Activated CD4-positive, alpha-beta T cell treated with anti-CD3 and anti-CD28 coated beads for 36 hours (primary cell): ENCODE results near the gene GLUL. TPM values are rescaled to one million over a fixed set of nuclear protein-coding genes. Genes with fewer than 3 reads are reported as not detected.

Source experiments
- ATAC-seq: fragments of 200-7000 bp; cut with Tn5 transposase; one replicate; pipeline ENCODE4 v1.10.0; 2021; ENCODE audit warnings: mild to moderate bottlenecking, moderate library complexity
- CTCF ChIA-PET: fragments of 350-600 bp; sonication (Branson Sonifier 250); formaldehyde crosslinking; loops from one replicate; lab custom pipeline; 2021; ENCODE audit warnings: antibody characterized with exemption; lab: Charles Lee
- POLR2A ChIA-PET: fragments of 350-600 bp; sonication (Branson Sonifier 250); formaldehyde crosslinking; loops from one replicate; lab custom pipeline; 2021; ENCODE audit warnings: antibody characterized with exemption, inconsistent platforms; lab: Charles Lee
- DNase-seq: peaks from one replicate; pipeline ENCODE4 v3.0.0-alpha.2; 2020
- H3K27ac Mint-ChIP-seq: one replicate; pipeline ENCODE4 v1.8.0; 2021; ENCODE audit warnings: mixed read lengths
- H3K27me3 Mint-ChIP-seq: one replicate; pipeline ENCODE4 v1.8.0; 2021; ENCODE audit warnings: mixed read lengths
- H3K36me3 Mint-ChIP-seq: one replicate; pipeline ENCODE4 v1.8.0; 2021; ENCODE audit warnings: low read depth, mixed read lengths
- H3K4me1 Mint-ChIP-seq: one replicate; pipeline ENCODE4 v1.8.0; 2021; ENCODE audit warnings: mixed read lengths
- H3K4me3 Mint-ChIP-seq: one replicate; pipeline ENCODE4 v1.8.0; 2021; ENCODE audit warnings: mild to moderate bottlenecking, moderate library complexity, mixed read lengths
- H3K9me3 Mint-ChIP-seq: one replicate; pipeline ENCODE4 v1.8.0; 2021; ENCODE audit warnings: low read depth, mixed read lengths
- intact Hi-C, 2 experiments: fragments of 100-400 bp; cut with DNase I in 1 of 2; cut with micrococcal nuclease in 1 of 2; formaldehyde crosslinking; loops; one replicate each; pipeline versions ENCODE4 v1.14.2 to v1.15.1; 2022 to 2024; cut with DNase I, micrococcal nuclease
- total RNA-seq, 2 experiments: library from RNA; stranded (reverse); gene quantifications; one replicate each; pipeline ENCODE4 v1.2.3, GENCODE V29; 2021

Gene GLUL
- total RNA-seq = 10 to 100 TPM; 63.5 to 87.5 TPM

DNA sequence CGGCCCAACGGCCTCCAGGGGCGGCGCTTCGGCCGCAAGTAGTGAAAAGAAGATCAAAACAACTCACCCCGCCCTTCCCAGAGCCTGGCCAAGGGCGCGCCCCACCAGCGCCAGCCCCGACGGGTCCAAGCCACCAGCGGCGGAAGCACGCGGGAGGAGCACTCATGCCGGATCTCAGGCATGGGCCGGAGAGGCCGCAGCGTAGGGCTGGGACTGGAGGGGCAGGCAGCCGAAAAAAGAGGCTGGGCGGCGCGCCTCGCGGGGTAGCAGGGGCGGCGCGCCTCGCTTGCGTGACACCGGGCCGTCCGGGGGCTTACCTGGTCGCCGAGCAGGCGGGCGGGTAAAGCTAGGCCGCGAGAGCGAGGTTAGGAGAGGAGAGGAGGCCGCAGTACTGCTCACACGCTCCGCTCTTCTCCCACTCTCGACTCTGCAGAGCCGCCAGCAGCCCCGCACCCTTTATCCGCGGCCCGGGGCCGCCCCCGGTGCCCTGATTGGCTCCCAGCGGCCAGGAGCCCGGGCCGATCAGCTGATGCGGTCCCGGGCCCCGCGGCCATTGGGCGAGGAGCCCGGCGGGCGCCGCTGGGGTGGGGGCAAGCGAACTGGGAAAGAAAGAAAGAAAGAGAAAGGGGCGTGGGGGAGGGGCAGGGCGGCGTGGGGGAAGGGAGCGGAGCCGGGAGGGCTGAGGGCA lies at the start of gene GLUL:
TSS of gene GLUL (minus strand) at position 429 of the 688 bp plus-strand sequence. CDS start 3,053 bp downstream, outside the sequence.
- Mint-ChIP-seq H3K36me3 (peaks cover 24% of the 10 kb centered on the region), H3K9me3 (no peaks in the 10 kb centered on the region), H3K27ac (peak within 1 kb of the TSS; percentile 80), H3K4me1 (peaks cover 20% of the 10 kb centered on the region), H3K27me3 (peaks cover 13% of the 10 kb centered on the region), H3K4me3 (peak within 1 kb of the TSS; percentile 86)
- ATAC-seq (peak; percentile 89), DNase-seq (peak; percentile 81)
- ChIA-PET CTCF (interaction anchor here (0.9 to 7.1 kb wide), 2 partner anchors 248 to 311 kb away, joined by 3 to 223 read pairs; no protein-coding TSS in a partner anchor), POLR2A (interaction anchor here (0.6 kb wide), 1 partner anchor 142 kb away, joined by 5 read pairs; no protein-coding TSS in a partner anchor)
- intact Hi-C loops = loop anchor here (1.0 to 5.0 kb wide), 5 partner anchors 89 to 1081 kb away; partner anchors contain the start of gene SMG7 (in 1 of the 2)

DNA sequence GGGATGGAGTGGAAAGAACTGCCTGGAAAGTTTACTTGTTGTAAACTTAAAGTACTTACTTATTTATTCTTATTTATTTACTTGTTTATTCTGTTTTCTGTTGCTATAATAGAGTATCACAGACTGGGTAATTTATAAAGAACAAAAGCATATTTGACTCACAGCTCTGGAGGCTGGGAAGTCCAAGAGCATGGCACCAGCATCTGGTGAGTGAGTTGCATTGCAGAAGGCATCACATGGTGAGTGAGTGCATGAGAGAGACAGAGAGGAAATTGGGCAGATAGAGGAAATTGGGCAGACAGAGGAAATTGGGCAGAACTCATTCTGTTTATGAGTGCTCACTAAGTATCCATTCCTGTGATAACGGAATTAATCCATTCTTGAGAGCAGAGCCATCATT lies 46.7 kb upstream of the GLUL start:
- intact Hi-C loops = no loop called here
- H3K36me3 Mint-ChIP-seq = no peaks in the 10 kb centered on the region
- no peak overlapping the region for H3K4me3 Mint-ChIP-seq
- POLR2A ChIA-PET = no interaction called here
- no peak for ATAC-seq
- H3K27me3 Mint-ChIP-seq = peaks cover 12% of the 10 kb centered on the region
- no peak overlapping the region for H3K27ac Mint-ChIP-seq
- CTCF ChIA-PET = no interaction called here
- no peaks in the 10 kb centered on the region for H3K4me1 Mint-ChIP-seq
- peaks cover 3% of the 10 kb centered on the region for H3K9me3 Mint-ChIP-seq
- no peak for DNase-seq

DNA sequence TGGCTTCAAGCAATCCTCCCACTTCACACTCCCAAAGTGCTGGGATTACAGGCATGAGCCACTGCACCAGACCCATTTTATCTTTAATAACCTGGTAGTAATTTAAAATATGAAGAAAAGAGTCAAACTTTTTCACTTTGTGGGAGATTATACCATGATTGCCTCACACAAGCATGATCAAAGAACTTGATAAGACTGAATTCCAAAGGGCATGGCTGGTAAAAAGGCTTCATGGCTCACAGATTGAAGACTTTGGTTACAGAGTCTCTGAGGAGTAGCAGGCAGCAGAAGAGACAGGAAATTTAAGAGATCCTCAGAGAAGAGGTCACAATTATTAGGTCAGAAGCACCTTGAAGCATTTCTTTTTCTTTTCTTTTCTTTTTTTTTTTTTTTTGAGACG lies 42.0 kb upstream of the GLUL start:
- ATAC-seq (no peak), DNase-seq (no peak)
- ChIA-PET CTCF (no interaction called here), POLR2A (no interaction called here)
- Mint-ChIP-seq H3K27me3 (peaks cover 15% of the 10 kb centered on the region), H3K36me3 (no peaks in the 10 kb centered on the region), H3K27ac (no peak overlapping the region), H3K9me3 (peaks cover 3% of the 10 kb centered on the region), H3K4me3 (no peak overlapping the region), H3K4me1 (peaks cover 11% of the 10 kb centered on the region)
- intact Hi-C loops = no loop called here

DNA sequence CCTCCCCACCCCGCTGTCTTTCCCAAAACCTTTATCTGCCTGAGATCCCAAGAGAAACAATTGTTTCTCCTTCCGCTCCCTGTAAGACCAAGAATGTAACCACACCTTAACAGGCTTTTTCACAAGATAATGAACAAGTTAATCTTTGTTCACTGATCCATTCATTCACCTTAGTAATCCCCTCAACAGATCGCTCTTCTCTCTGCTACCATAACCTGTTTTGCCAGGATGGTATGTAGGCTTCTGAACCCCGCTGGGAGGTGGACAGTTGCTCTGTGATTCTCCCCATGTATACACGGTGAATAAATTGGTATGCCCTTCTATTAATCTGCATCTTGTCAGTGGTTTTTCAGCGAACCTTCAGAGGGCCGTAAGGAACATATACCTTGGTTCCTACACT lies 39.7 kb upstream of the GLUL start:
- ATAC-seq = no peak
- Mint-ChIP-seq H3K36me3 (no peaks in the 10 kb centered on the region), H3K27ac (no peak overlapping the region), H3K9me3 (no peaks in the 10 kb centered on the region), H3K27me3 (peaks cover 5% of the 10 kb centered on the region), H3K4me3 (no peak overlapping the region), H3K4me1 (peaks cover 20% of the 10 kb centered on the region)
- CTCF ChIA-PET = interaction anchor here (0.7 to 1.5 kb wide), 3 partner anchors 21 to 288 kb away, joined by 3 read pairs; no protein-coding TSS in a partner anchor
- POLR2A ChIA-PET = no interaction called here
- no peak for DNase-seq
- intact Hi-C loops = no loop called here

DNA sequence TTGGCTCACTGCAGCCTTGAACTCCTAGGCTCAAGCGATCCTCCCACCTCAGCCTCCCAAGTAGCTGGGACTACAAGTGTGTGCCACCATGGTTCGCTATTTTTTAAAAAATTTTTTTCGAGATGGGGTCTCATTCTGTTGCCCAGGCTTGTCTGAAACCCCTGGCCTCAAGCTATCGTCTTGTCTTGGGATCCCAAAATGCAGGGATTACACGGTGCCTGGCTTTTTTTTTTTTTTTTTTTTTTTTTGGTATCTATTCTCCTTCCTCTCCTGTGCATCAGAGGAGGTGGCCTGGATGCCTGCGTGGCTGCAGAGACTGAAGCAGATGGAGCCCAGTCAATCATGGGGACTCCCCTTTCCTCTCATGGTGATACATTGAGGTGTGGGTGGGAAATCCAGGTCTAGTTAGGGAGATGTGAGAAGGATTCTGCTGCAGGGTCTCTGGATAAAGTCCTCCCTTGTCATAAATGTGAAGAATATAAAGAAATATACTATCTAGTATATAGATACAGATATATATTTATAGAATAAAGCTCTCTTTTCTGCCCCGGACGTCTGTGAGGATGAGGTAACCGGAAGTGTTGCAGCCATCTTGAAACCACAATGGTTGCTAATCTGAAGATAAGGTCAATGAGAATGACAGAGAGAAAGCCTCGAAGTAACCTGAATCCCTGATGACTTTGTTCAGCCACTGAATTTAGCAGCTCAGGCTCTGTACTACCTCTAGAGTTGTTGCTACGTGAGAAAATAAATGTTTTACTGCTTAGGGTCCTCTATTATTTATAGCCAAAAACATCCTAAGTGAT lies 38.9 kb upstream of the GLUL start:
- ChIA-PET CTCF (interaction anchor here (0.7 to 1.5 kb wide), 3 partner anchors 22 to 288 kb away, joined by 3 read pairs; no protein-coding TSS in a partner anchor), POLR2A (no interaction called here)
- Mint-ChIP-seq H3K4me3 (no peak overlapping the region), H3K9me3 (no peaks in the 10 kb centered on the region), H3K36me3 (no peaks in the 10 kb centered on the region), H3K27ac (no peak overlapping the region), H3K27me3 (peaks cover 5% of the 10 kb centered on the region), H3K4me1 (peaks cover 20% of the 10 kb centered on the region)
- DNase-seq (peak; percentile 61), ATAC-seq (peak; percentile 91)
- intact Hi-C loops = no loop called here

DNA sequence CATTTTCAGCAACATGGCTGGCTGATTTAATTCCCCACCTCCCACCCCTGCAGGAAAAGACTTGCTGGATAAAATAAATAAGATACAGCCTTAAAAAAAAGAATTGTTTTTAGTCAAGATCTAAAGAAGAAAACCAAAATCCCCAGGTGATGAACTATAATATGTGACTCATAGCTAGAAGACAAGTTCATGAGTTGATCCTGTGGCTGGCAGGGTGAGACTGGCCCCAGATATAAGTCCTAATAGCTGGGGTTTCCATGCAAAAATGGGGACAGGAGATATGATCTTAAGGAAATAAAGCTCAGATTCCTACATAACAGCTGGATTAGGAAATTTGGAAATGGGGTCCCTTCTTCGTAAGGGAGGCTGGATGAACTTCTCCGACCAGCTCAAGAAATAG lies 36.5 kb upstream of the GLUL start:
- Mint-ChIP-seq H3K27me3 (peaks cover 4% of the 10 kb centered on the region), H3K9me3 (no peaks in the 10 kb centered on the region), H3K4me3 (no peak overlapping the region), H3K4me1 (peaks cover 20% of the 10 kb centered on the region), H3K27ac (no peak overlapping the region), H3K36me3 (no peaks in the 10 kb centered on the region)
- peak; percentile 39 for ATAC-seq
- intact Hi-C loops = no loop called here
- peak; percentile 16 for DNase-seq
- POLR2A ChIA-PET = no interaction called here
- CTCF ChIA-PET = interaction anchor here (0.6 to 1.4 kb wide), 5 partner anchors 20 to 359 kb away, joined by 3 read pairs; no protein-coding TSS in a partner anchor

DNA sequence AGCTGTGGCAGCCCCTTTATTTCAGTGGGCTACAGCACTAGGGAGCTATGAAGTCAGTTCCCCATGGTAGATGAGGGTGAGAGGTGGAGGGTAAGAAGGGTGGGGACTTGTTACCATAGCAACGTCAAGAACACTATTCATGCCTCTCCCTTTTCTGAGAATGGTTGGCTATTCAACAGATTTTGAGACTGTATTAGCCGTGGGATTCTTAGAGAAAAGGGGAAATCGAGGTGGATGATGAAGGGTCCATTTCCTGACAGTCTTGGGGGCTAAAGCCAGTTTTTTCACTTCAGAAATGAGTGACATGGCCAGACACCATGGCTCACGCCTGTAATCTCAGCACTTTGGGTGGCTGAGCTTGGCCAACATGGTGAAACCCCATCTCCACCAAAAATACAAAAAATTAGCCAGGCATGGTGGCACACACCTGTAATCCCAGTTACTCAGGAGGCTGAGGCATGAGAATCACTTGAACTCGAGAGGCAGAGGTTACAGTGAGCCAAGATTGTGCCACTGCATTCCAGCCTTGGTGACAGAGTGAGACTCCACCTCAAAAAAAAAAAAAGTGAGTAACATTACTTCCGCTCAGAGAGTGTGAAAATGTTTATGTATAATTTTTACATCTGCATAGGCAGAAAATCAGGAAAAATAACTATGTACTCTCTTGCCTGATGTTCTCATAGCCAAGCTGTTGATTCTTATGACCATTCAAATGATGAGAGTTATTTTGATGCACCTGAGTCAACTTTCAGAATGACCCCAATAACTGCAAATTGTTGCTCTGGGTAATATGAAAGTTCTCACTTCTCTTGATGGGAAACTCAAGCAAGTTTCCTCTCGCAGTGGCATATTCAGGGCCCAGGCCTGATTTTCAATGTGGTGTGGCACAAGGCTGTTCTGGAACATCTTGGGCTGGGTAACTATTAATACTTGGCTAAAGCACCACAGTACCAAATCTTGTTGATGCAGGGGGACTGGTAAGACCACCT lies 35.1 kb upstream of the GLUL start:
- Mint-ChIP-seq H3K4me3 (no peak overlapping the region), H3K36me3 (no peaks in the 10 kb centered on the region), H3K4me1 (peaks cover 20% of the 10 kb centered on the region), H3K27me3 (peaks cover 4% of the 10 kb centered on the region), H3K27ac (no peak overlapping the region), H3K9me3 (no peaks in the 10 kb centered on the region)
- intact Hi-C loops = no loop called here
- no peak for DNase-seq
- ChIA-PET CTCF (interaction anchor here (1.3 to 1.4 kb wide), 2 partner anchors 19 to 25 kb away, joined by 3 read pairs; no protein-coding TSS in a partner anchor), POLR2A (no interaction called here)
- no peak for ATAC-seq

DNA sequence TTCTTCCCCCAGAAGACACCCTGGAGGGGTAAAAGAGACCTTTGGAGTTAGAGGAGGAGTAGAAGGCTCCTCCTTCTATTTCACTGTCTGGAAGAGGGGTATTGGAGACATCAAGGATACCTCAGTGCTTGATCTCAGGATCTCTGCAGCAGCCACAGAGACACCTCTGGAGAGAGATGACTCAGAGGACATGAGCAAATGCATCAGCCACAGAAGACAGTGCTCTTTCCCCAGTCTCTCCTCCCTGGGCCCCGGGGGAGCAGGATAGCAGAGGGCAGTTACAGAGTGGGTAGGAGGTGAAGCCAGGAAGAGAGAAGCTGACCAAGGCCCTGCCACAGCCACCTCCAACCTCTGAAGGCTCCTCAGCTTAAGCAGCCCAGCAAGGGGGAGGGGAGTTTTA lies 24.2 kb upstream of the GLUL start:
- DNase-seq (no peak), ATAC-seq (peak; percentile 64)
- CTCF ChIA-PET = no interaction called here
- Mint-ChIP-seq H3K27me3 (peaks cover 31% of the 10 kb centered on the region), H3K4me3 (no peak overlapping the region), H3K36me3 (no peaks in the 10 kb centered on the region), H3K27ac (no peak overlapping the region), H3K4me1 (no peaks in the 10 kb centered on the region), H3K9me3 (no peaks in the 10 kb centered on the region)
- POLR2A ChIA-PET = no interaction called here
- intact Hi-C loops = no loop called here

DNA sequence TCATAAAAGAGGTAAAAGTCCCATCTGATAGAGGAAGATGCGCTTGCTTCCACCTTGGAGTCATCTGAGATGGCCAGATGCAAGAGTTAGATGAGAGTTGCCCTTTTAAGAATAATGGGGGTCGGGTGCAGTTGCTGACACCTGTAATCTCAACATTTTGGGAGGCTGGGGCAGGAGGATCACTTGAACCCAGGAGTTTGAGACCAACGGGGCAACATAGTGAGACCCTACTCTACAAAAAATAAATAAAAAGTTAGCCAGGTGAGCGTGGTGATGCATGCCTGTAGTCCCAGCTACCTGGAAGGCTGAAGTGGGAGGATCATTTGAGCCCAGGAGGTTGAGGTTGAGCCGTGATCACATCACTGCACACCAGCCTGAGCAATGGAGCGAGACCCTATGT lies 22.4 kb upstream of the GLUL start:
- intact Hi-C loops = no loop called here
- DNase-seq (no peak), ATAC-seq (no peak)
- peaks cover 29% of the 10 kb centered on the region for H3K27me3 Mint-ChIP-seq
- no peaks in the 10 kb centered on the region for H3K4me1 Mint-ChIP-seq
- H3K4me3 Mint-ChIP-seq = no peak overlapping the region
- no peaks in the 10 kb centered on the region for H3K9me3 Mint-ChIP-seq
- H3K36me3 Mint-ChIP-seq = no peaks in the 10 kb centered on the region
- no peak overlapping the region for H3K27ac Mint-ChIP-seq
- ChIA-PET POLR2A (interaction anchor here (0.6 kb wide), 1 partner anchor 31 kb away, joined by 3 read pairs; no protein-coding TSS in a partner anchor), CTCF (no interaction called here)

DNA sequence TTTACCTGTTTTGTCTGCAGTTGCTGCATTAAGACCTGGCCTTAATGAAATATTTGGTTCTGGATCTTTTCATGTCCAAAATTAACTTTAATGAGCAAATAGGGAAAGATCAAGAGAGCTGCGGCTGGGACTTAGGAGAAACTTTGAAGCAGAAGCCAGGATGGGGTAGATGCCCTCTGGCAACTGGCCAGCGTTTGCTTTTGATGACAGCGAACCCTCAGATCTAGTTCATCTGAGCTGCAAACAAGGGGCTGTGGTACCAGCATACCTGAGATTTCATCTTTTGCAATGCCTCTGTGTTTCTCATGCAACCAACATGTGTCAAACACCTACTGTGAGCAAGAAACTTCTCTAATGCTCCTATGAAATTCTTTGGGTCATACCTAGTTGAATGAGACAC lies 21.9 kb upstream of the GLUL start:
- ChIA-PET POLR2A (interaction anchor here (0.6 kb wide), 1 partner anchor 31 kb away, joined by 3 read pairs; no protein-coding TSS in a partner anchor), CTCF (no interaction called here)
- no peaks in the 10 kb centered on the region for H3K4me1 Mint-ChIP-seq
- ATAC-seq = no peak
- H3K36me3 Mint-ChIP-seq = no peaks in the 10 kb centered on the region
- no peak overlapping the region for H3K27ac Mint-ChIP-seq
- peaks cover 31% of the 10 kb centered on the region for H3K27me3 Mint-ChIP-seq
- H3K4me3 Mint-ChIP-seq = no peak overlapping the region
- no peak for DNase-seq
- intact Hi-C loops = no loop called here
- no peaks in the 10 kb centered on the region for H3K9me3 Mint-ChIP-seq
